Neural cell (in vitro differentiated cells): Measurements from ENCODE around the gene ARHGEF10L. TPM values are rescaled to one million over a fixed set of nuclear protein-coding genes. Genes with fewer than 3 reads are reported as not detected.

Source experiments
- H2AFZ ChIP-seq: fragments of 200-600, 300-800 bp; sonication (generic), shearing (Covaris generic); 2 replicates; pipeline ENCODE4 v1.6.0; 2014; ENCODE audit warnings: low read depth, mild to moderate bottlenecking, antibody characterized with exemption, low read length, moderate library complexity
- H3F3A ChIP-seq: fragments of 200-600 bp; shearing (Covaris generic); 2 replicates; pipeline ENCODE4 v1.6.1; 2016; ENCODE audit warnings: mild to moderate bottlenecking, moderate library complexity, mixed read lengths, antibody characterized with exemption, low read length; ENCODE audit not compliant: insufficient read depth, poor library complexity, severe bottlenecking
- H3K27ac ChIP-seq: fragments of 200-600, 300-800 bp; sonication (generic), shearing (Covaris generic); 2 replicates; pipeline ENCODE4 v1.5.1; 2014; ENCODE audit warnings: mild to moderate bottlenecking, low read length, moderate library complexity
- H3K27me3 ChIP-seq: fragments of 300-800, 200-600 bp; sonication (generic), shearing (Covaris generic); 2 replicates; pipeline ENCODE4 v1.6.0; 2014; ENCODE audit warnings: mild to moderate bottlenecking, low read depth, low read length, moderate library complexity; ENCODE audit not compliant: insufficient read depth
- H3K36me3 ChIP-seq: fragments of 300-800, 200-600 bp; sonication (generic), shearing (Covaris generic); 2 replicates; pipeline ENCODE4 v1.5.1; 2014; ENCODE audit warnings: mild to moderate bottlenecking, antibody characterized with exemption, low read length, moderate library complexity; ENCODE audit not compliant: insufficient read depth
- H3K4me2 ChIP-seq: fragments of 300-800, 200-600 bp; sonication (generic), shearing (Covaris generic); 2 replicates; pipeline ENCODE4 v1.6.0; 2014; ENCODE audit warnings: mild to moderate bottlenecking, low read length
- H3K4me3 ChIP-seq: fragments of 300-800, 200-600 bp; sonication (generic), shearing (Covaris generic); 2 replicates; pipeline ENCODE4 v1.5.1; 2014; ENCODE audit warnings: mild to moderate bottlenecking, low read length, moderate library complexity
- H3K79me2 ChIP-seq: fragments of 200-600 bp; shearing (Covaris generic); replicated peaks from 2 replicates; pipeline ENCODE4 v1.6.0; 2014; ENCODE audit warnings: mild to moderate bottlenecking, low read length, moderate library complexity; ENCODE audit not compliant: insufficient read depth
- H3K9ac ChIP-seq: fragments of 300-800, 200-600 bp; sonication (generic), shearing (Covaris generic); 2 replicates; pipeline ENCODE4 v1.6.1; 2016; ENCODE audit warnings: mild to moderate bottlenecking, low read length, mixed read lengths
- H3K9me2 ChIP-seq: fragments of 200-600 bp; shearing (Covaris generic); 2 replicates; pipeline ENCODE4 v1.6.1; 2016; ENCODE audit warnings: mild to moderate bottlenecking, low read length, mixed read lengths; ENCODE audit not compliant: insufficient read depth
- H3K9me3 ChIP-seq: fragments of 200-600, 300-800 bp; sonication (generic), shearing (Covaris generic); 2 replicates; pipeline ENCODE4 v1.6.1; 2016; ENCODE audit warnings: mild to moderate bottlenecking, mixed run types, low read length, moderate library complexity, mixed read lengths
- H4K20me1 ChIP-seq: fragments of 200-600 bp; shearing (Covaris generic); 2 replicates; pipeline ENCODE4 v1.6.1; 2016; ENCODE audit warnings: mild to moderate bottlenecking, mixed run types; ENCODE audit not compliant: insufficient read depth
- EP300 ChIP-seq: fragments of 450-650 bp; conservative IDR thresholded peaks from 2 replicates; pipeline ENCODE4 v1.6.1; 2014; ENCODE audit warnings: antibody characterized with exemption, mild to moderate bottlenecking, moderate library complexity; ENCODE audit not compliant: poor library complexity, severe bottlenecking
- EZH2 ChIP-seq: fragments of 200-600, 300-800 bp; shearing (Covaris generic), sonication (generic); IDR thresholded peaks from 2 replicates; pipeline ENCODE4 v1.6.1; 2014; ENCODE audit warnings: antibody characterized with exemption, low read length, borderline replicate concordance, mild to moderate bottlenecking; ENCODE audit not compliant: insufficient read depth, poor library complexity, severe bottlenecking
- MXI1 ChIP-seq: fragments of 450-650 bp; conservative IDR thresholded peaks from 2 replicates; pipeline ENCODE4 v1.6.1; 2014; ENCODE audit warnings: antibody characterized with exemption, mild to moderate bottlenecking; ENCODE audit not compliant: poor library complexity, severe bottlenecking
- POLR2AphosphoS5 ChIP-seq: IDR thresholded peaks from 2 replicates; pipeline ENCODE4 v1.6.1; 2012
- RAD21 ChIP-seq: fragments of 450-650 bp; conservative IDR thresholded peaks from 2 replicates; pipeline ENCODE4 v1.6.1; 2014; ENCODE audit warnings: antibody characterized with exemption, mild to moderate bottlenecking, moderate library complexity
- SMC3 ChIP-seq: fragments of 450-650 bp; conservative IDR thresholded peaks from 2 replicates; pipeline ENCODE4 v1.6.1; 2014; ENCODE audit warnings: antibody characterized with exemption, mild to moderate bottlenecking, moderate library complexity; ENCODE audit not compliant: poor library complexity
- TAF1 ChIP-seq: IDR thresholded peaks from 2 replicates; pipeline ENCODE4 v1.6.1; 2012; ENCODE audit warnings: low read depth
- polyA plus RNA-seq: library from polyadenylated mRNA; depleted of rRNA; stranded (reverse); fragments of >200 nt; gene quantifications from 2 replicates; pipeline ENCODE4 v1.2.3, GENCODE V29; 2014
- TF ChIP-seq, protein P1 (sequence below): IDR thresholded peaks from 2 replicates; pipeline ENCODE4 v1.6.1; 2012; ENCODE audit warnings: borderline replicate concordance
- TF ChIP-seq, protein P2 (sequence below): fragments of 450-650 bp; IDR thresholded peaks from 2 replicates; pipeline ENCODE4 v1.5.1; 2014; ENCODE audit warnings: antibody characterized with exemption, mild to moderate bottlenecking, moderate library complexity; ENCODE audit not compliant: poor library complexity, severe bottlenecking

Gene ARHGEF10L
- polyA plus RNA-seq, 1 donor from 2014 or later = 123 TPM

DNA sequence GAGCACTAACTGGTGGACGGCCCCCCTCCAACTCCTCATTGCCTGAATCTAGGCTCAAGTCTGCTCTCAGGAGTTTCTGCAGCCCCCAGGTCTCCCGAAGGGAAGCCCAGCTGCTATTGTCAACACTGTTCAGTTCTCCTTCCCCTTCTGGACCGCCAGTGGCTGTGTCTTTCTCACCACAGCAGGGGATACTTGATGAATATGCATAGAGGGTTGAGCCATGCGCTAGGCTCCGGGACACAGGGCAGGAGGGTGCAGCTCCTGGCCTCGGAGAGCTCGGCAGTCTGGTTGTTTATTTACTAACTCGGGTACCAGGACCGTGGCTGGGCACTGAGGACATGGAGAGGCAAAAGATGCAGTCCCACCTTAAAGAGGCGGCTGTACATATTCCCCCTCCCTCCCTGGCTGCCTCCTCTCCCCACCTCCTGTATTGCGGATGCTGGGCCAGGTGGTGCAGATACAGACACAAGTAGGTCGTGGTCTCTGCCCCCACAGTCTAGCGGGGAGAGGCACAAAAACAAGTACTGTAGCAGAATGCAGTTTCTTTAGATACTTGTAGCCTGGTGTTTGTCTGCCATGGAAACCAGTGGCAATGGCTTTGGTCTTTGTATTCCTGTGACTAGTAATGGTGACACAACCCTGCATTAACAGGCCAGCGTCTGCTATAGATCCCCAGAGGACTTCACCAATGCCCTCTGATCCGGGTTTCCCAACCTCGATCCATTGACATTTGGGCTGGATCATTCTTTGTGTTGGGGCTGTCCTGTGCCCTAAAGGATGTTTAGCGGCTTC, 26.2 kb downstream of the ARHGEF10L start:
- Histone ChIP-seq H4K20me1 (peaks cover 5% of the 10 kb centered on the region), H3K27me3 (no peaks in the 10 kb centered on the region), H3K9ac (peak overlapping the region; percentile 29), H3K9me3 (no peaks in the 10 kb centered on the region), H2AFZ (no peak overlapping the region), H3K9me2 (no peaks in the 10 kb centered on the region), H3K4me2 (no peak overlapping the region), H3K79me2 (peaks cover 36% of the 10 kb centered on the region), H3K4me3 (peak overlapping the region; percentile 47), H3F3A (no peaks in the 10 kb centered on the region), H3K27ac (peak overlapping the region; percentile 12), H3K36me3 (no peaks in the 10 kb centered on the region)
- TF ChIP-seq SMC3 (no peak), EP300 (no peak), MXI1 (no peak), TAF1 (no peak), RAD21 (no peak), POLR2AphosphoS5 (no peak), EZH2 (no peak)
- TF ChIP-seq, protein P1, sequence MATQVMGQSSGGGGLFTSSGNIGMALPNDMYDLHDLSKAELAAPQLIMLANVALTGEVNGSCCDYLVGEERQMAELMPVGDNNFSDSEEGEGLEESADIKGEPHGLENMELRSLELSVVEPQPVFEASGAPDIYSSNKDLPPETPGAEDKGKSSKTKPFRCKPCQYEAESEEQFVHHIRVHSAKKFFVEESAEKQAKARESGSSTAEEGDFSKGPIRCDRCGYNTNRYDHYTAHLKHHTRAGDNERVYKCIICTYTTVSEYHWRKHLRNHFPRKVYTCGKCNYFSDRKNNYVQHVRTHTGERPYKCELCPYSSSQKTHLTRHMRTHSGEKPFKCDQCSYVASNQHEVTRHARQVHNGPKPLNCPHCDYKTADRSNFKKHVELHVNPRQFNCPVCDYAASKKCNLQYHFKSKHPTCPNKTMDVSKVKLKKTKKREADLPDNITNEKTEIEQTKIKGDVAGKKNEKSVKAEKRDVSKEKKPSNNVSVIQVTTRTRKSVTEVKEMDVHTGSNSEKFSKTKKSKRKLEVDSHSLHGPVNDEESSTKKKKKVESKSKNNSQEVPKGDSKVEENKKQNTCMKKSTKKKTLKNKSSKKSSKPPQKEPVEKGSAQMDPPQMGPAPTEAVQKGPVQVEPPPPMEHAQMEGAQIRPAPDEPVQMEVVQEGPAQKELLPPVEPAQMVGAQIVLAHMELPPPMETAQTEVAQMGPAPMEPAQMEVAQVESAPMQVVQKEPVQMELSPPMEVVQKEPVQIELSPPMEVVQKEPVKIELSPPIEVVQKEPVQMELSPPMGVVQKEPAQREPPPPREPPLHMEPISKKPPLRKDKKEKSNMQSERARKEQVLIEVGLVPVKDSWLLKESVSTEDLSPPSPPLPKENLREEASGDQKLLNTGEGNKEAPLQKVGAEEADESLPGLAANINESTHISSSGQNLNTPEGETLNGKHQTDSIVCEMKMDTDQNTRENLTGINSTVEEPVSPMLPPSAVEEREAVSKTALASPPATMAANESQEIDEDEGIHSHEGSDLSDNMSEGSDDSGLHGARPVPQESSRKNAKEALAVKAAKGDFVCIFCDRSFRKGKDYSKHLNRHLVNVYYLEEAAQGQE = no peak
- TF ChIP-seq, protein P2, sequence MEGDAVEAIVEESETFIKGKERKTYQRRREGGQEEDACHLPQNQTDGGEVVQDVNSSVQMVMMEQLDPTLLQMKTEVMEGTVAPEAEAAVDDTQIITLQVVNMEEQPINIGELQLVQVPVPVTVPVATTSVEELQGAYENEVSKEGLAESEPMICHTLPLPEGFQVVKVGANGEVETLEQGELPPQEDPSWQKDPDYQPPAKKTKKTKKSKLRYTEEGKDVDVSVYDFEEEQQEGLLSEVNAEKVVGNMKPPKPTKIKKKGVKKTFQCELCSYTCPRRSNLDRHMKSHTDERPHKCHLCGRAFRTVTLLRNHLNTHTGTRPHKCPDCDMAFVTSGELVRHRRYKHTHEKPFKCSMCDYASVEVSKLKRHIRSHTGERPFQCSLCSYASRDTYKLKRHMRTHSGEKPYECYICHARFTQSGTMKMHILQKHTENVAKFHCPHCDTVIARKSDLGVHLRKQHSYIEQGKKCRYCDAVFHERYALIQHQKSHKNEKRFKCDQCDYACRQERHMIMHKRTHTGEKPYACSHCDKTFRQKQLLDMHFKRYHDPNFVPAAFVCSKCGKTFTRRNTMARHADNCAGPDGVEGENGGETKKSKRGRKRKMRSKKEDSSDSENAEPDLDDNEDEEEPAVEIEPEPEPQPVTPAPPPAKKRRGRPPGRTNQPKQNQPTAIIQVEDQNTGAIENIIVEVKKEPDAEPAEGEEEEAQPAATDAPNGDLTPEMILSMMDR = no peak

DNA sequence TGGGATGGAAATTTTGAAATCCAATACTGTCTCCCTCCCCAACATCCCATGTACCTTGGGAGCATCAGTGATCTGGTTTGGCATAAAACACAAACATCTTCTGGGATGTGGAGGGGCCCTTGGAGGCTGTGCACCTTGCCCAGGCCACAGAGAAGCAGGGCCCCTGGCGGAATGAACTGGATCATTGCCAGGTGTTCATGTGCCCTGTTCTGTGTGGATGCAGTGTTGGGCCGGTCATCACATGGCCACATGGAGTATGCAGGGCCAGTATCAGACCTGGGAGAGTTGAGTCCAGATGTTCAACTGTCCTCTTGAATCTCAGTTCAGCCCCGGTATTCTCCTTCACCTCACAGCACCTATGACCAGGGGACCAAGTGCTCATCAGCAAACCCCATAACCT, 26.9 kb downstream of the ARHGEF10L start:
- TF ChIP-seq POLR2AphosphoS5 (no peak), TAF1 (no peak), EP300 (no peak), RAD21 (no peak)
- TF ChIP-seq, protein P2 = no peak
- Histone ChIP-seq H3K9me2 (no peaks in the 10 kb centered on the region), H3K4me2 (no peak overlapping the region), H4K20me1 (peaks cover 5% of the 10 kb centered on the region), H3K4me3 (no peak overlapping the region), H3K9ac (no peak overlapping the region), H3K27ac (no peak overlapping the region), H2AFZ (no peak overlapping the region), H3F3A (no peaks in the 10 kb centered on the region), H3K79me2 (peaks cover 44% of the 10 kb centered on the region), H3K36me3 (no peaks in the 10 kb centered on the region), H3K27me3 (no peaks in the 10 kb centered on the region), H3K9me3 (no peaks in the 10 kb centered on the region)
